ENCODE measurements around the gene ERCC1.
A peak's percentile ranks its signal among the peaks of the same experiment; 100 is the strongest.

The ERCC1 gene

GRCh38 chr19:45471111-45471930 lies 47.6 kb upstream of the ERCC1 start:
- H3K4me1 ChIP-seq = peaks cover 24% of the 10 kb centered on the region
- no peaks in the 10 kb centered on the region for H3K9me3 ChIP-seq (ENCODE audit: control insufficient read depth, low read length)
- no peak overlapping the region for H2AFZ ChIP-seq
- no peak overlapping the region for H3K27ac ChIP-seq
- no peaks in the 10 kb centered on the region for H3K79me2 ChIP-seq
- no peak for TF ChIP-seq CTCF (IDR thresholded peaks at IDR 0.05)
- H3K9ac ChIP-seq = no peak overlapping the region
- no peaks in the 10 kb centered on the region for H3K27me3 ChIP-seq (ENCODE audit: control insufficient read depth, insufficient read depth, low read length)
- no peak overlapping the region for H3K4me2 ChIP-seq (ENCODE audit: low read length)
- no peak overlapping the region for H3K4me3 ChIP-seq (ENCODE audit: low read depth, low read length)
- no peaks in the 10 kb centered on the region for H3K36me3 ChIP-seq (ENCODE audit: control insufficient read depth, insufficient read depth, low read length)

GRCh38 chr19:45470762-45471081 lies 47.0 kb upstream of the ERCC1 start:
- Histone ChIP-seq H3K4me3 (ENCODE audit: low read depth, low read length) (no peak overlapping the region), H3K9ac (no peak overlapping the region), H3K4me1 (peaks cover 24% of the 10 kb centered on the region)

GRCh38 chr19:45469945-45470761 lies 46.4 kb upstream of the ERCC1 start:
- H3K27ac ChIP-seq = peak overlapping the region; percentile 99
- H3K27me3 ChIP-seq (ENCODE audit: control insufficient read depth, insufficient read depth, low read length) = no peaks in the 10 kb centered on the region
- no peaks in the 10 kb centered on the region for H3K36me3 ChIP-seq (ENCODE audit: control insufficient read depth, insufficient read depth, low read length)
- peak overlapping the region; percentile 100 for H3K4me3 ChIP-seq (ENCODE audit: low read depth, low read length)
- peak overlapping the region; percentile 85 for H2AFZ ChIP-seq
- no peaks in the 10 kb centered on the region for H3K79me2 ChIP-seq
- H3K4me1 ChIP-seq = peaks cover 24% of the 10 kb centered on the region
- H3K4me2 ChIP-seq (ENCODE audit: low read length) = peak overlapping the region; percentile 100
- TF ChIP-seq CTCF (IDR thresholded peaks at IDR 0.05) = no peak
- H3K9ac ChIP-seq = peak overlapping the region; percentile 79
- no peaks in the 10 kb centered on the region for H3K9me3 ChIP-seq (ENCODE audit: control insufficient read depth, low read length)

More at GRCh38 chr19:45470762-45471081, 47.0 kb upstream of the ERCC1 start:
- no peaks in the 10 kb centered on the region for H3K9me3 ChIP-seq (ENCODE audit: control insufficient read depth, low read length)
- no peak for TF ChIP-seq CTCF (IDR thresholded peaks at IDR 0.05)
- no peak overlapping the region for H3K27ac ChIP-seq
- no peaks in the 10 kb centered on the region for H3K27me3 ChIP-seq (ENCODE audit: control insufficient read depth, insufficient read depth, low read length)
- H3K4me2 ChIP-seq (ENCODE audit: low read length) = no peak overlapping the region
- H3K36me3 ChIP-seq (ENCODE audit: control insufficient read depth, insufficient read depth, low read length) = no peaks in the 10 kb centered on the region
- H3K79me2 ChIP-seq = no peaks in the 10 kb centered on the region
- H2AFZ ChIP-seq = no peak overlapping the region

GRCh38 chr19:45469132-45469944 lies 45.6 kb upstream of the ERCC1 start:
- peak overlapping the region; percentile 100 for H3K4me3 ChIP-seq (ENCODE audit: low read depth, low read length)
- no peaks in the 10 kb centered on the region for H3K79me2 ChIP-seq
- peak overlapping the region; percentile 85 for H2AFZ ChIP-seq
- peak; percentile 20 for TF ChIP-seq CTCF (IDR thresholded peaks at IDR 0.05)
- H3K9ac ChIP-seq = peak overlapping the region; percentile 79
- peak overlapping the region; percentile 100 for H3K4me2 ChIP-seq (ENCODE audit: low read length)
- no peaks in the 10 kb centered on the region for H3K27me3 ChIP-seq (ENCODE audit: control insufficient read depth, insufficient read depth, low read length)
- H3K9me3 ChIP-seq (ENCODE audit: control insufficient read depth, low read length) = no peaks in the 10 kb centered on the region
- peak overlapping the region; percentile 99 for H3K27ac ChIP-seq
- H3K36me3 ChIP-seq (ENCODE audit: control insufficient read depth, insufficient read depth, low read length) = no peaks in the 10 kb centered on the region
- H3K4me1 ChIP-seq = peaks cover 24% of the 10 kb centered on the region
